ENCODE results near the gene REPIN1.

GRCh38 chr7:150407588-150408392, 39.2 kb downstream of the REPIN1 start:
- TF ChIP-seq CTCF (IDR thresholded peaks at IDR 0.05; ENCODE audit: low read length), result no peak
- TF ChIP-seq EZH2 (IDR thresholded peaks at IDR 0.05; ENCODE audit: borderline replicate concordance, low read length), result no peak
